Measurements from ENCODE around the gene DACT2.
"Not testable (repeated sequence)": the region's sequence is repeated elsewhere in the genome, so short reads cannot be mapped to it uniquely, and the experiment has no call there.

The DACT2 gene

DNA sequence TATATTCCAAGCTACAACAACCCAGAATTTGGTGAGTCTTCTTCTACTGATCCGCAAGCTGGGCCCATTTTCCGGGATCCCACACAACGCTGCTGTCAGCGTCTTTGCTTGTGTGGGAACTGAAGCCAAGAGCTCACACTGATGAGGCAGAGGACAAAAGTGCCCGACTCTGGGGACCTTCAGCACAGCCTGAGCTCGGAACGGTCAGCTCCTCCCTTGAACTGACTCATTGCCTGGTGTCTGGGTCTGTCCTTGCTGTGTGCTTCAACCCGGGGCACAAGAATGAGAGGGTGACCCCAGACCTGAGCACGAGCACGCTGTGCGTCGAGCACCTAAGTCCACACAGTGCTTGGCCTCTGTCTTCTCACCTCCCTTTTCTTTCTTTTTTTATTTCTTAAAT is 33.5 kb downstream of the DACT2 start:
- TF ChIP-seq CTCF (IDR thresholded peaks at IDR 0.05; ENCODE audit: low read depth, low read length) = no peak
- in situ Hi-C loops (cut with HindIII; ENCODE audit: low sequenced_read_pairs) = no loop called here
- DNase-seq (ENCODE audit: low read depth, low spot score) = no peak
- H3K4me3 ChIP-seq (ENCODE audit: low read depth, low read length) = no peak overlapping the region

DNA sequence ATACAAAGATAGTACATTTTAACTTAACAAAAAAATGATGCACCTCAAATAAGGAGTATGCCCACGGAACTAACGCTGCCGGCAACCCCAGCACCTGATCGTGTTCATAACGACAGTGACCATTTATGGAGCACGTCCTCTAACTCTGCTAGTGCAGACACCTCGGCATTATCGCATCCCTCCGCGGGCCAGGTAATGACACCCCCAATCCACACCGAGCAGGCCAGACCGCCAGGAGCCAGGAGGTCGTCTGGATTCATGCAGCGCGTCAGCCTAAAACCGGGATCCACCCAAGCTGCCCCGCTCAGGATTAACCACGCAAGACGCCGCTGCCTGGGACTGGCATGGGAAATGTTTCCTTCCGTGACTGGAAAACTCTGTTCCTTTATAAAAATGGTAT is 34.1 kb downstream of the DACT2 start:
- in situ Hi-C loops (cut with HindIII; ENCODE audit: low sequenced_read_pairs) = no loop called here
- H3K4me3 ChIP-seq (ENCODE audit: low read depth, low read length) = no peak overlapping the region
- no peak for DNase-seq (ENCODE audit: low read depth, low spot score)
- TF ChIP-seq CTCF (IDR thresholded peaks at IDR 0.05; ENCODE audit: low read depth, low read length) = no peak

DNA sequence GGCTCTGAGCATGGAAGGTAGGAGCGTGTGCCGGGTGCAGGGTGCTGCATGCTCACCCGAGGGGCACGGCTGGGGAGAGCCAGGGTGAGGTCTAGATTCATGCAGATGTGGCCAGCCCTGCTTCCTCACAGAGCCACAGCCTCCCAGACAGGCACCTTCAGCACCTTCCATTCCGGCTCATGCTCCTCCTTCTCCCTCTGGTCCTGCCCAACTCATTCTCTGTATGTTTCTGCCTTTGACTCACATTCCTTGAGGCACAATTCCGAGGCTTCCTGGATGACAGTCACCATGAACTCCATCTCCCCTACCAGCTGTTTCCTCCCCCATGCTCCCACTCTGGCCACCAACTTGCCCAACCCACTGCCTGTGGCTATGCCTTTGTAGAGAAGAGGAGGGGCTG is 35.4 kb downstream of the DACT2 start:
- no peak for DNase-seq (ENCODE audit: low read depth, low spot score)
- no peak overlapping the region for H3K4me3 ChIP-seq (ENCODE audit: low read depth, low read length)
- in situ Hi-C loops (cut with HindIII; ENCODE audit: low sequenced_read_pairs) = no loop called here
- TF ChIP-seq CTCF (IDR thresholded peaks at IDR 0.05; ENCODE audit: low read depth, low read length) = no peak

DNA sequence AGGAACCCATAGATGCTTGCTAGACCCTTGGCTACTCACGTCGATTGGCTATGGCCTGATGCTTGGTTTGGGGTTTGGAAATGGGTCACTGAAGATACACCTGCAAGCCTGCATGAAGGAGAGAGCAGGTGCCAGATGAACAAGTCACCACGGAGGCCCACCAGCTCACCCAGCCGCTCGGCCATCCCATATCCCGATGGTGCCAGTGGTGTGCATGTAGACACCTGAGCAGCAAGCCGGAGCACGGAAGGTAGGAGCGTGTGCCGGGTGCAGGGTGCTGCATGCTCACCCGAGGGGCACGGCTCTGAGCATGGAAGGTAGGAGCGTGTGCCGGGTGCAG is 35.9 kb downstream of the DACT2 start:
- H3K4me3 ChIP-seq (ENCODE audit: low read depth, low read length) = no peak overlapping the region
- in situ Hi-C loops (cut with HindIII; ENCODE audit: low sequenced_read_pairs) = no loop called here
- DNase-seq (ENCODE audit: low read depth, low spot score) = no peak
- no peak for TF ChIP-seq CTCF (IDR thresholded peaks at IDR 0.05; ENCODE audit: low read depth, low read length)

DNA sequence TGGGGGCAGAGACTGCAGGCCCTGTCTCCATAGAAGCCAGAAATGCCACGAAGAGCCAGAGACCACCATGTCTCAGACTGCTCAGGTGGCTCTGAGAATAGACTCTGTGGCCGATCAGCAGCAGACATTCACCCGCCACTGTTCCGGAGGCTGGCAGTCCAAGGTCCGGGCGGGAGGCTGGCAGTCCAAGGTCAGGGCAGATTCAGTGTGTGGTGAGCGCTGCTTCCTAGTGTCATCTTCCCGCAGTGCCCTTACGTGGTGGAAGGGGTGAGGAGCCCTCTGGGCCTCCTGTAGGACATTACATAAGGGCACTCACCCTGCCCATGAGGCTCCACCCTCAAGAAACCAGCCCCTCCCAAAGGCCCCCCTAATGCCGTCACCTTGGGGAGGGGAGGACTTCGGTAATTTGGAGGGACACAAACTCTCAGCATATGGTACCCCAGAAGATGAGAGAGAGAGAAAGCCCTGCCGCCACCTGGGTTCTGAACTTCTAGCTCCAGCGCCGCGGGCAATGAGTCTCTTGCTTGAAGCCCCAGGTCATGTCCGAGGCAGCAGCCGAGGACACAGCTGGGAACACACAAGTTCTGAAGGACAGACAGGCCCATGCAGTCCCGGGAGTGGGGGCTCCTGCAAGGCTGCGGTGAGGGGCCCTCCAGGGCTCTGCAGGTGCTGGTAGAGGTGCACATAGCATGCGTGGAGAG is 36.4 kb downstream of the DACT2 start:
- in situ Hi-C loops (cut with HindIII; ENCODE audit: low sequenced_read_pairs) = no loop called here
- no peak for DNase-seq (ENCODE audit: low read depth, low spot score)
- no peak for TF ChIP-seq CTCF (IDR thresholded peaks at IDR 0.05; ENCODE audit: low read depth, low read length)
- no peak overlapping the region for H3K4me3 ChIP-seq (ENCODE audit: low read depth, low read length)

- TF ChIP-seq CTCF (IDR thresholded peaks at IDR 0.05; ENCODE audit: low read depth, low read length) = no peak
- no peak overlapping the region for H3K4me3 ChIP-seq (ENCODE audit: low read depth, low read length)
- no peak for DNase-seq (ENCODE audit: low read depth, low spot score)
- in situ Hi-C loops (cut with HindIII; ENCODE audit: low sequenced_read_pairs) = no loop called here
These were observed 37.8 kb downstream of the DACT2 start for GRCh38 chr6:168281826-168282225.

DNA sequence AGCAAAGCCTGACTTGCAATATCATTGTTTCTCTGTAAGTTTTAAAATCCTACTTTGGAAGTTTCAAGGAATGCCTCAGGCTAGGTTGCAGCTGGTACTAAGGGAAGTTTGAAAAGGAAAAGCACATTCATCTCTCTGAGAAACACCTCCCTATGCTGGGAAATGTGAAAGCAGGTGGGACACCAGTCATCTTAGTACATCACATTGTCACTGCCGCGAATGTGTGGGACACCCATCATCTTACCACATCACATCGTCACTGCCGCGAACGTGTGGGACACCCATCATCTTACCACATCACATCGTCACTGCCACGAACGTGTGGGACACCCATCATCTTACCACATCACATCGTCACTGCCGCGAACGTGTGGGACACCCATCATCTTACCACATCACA is 38.3 kb downstream of the DACT2 start:
- in situ Hi-C loops (cut with HindIII; ENCODE audit: low sequenced_read_pairs); DNase-seq (ENCODE audit: low read depth, low spot score): not testable (repeated sequence)

More for the DNA sequence above, 38.3 kb downstream of the DACT2 start:
- H3K4me3 ChIP-seq (ENCODE audit: low read depth, low read length) = not testable (repeated sequence)
